ENCODE results near the gene LRP2.
A peak's percentile ranks its signal among the peaks of the same experiment; 100 is the strongest.

The LRP2 gene

DNA sequence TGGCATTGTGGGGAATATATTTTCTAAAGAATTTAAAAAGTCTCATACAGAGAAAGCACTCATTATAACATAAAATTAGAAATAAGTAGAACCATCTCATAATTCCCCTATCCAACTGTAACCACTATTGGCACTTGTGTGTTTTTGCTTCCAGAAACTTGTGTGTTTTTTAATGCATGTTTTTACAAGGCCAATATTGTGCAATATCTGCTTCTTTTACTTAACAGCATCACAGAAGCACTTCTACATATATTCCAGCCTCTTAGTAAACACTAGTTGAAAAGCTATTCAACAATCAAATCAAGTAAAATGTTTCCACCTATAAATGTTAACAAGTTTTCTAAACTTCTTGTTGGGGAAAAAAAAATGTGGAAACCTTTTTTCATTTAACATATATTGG, 132.7 kb downstream of the LRP2 start:
- CTCF ChIA-PET: no interaction called here
- TF ChIP-seq, protein P1, sequence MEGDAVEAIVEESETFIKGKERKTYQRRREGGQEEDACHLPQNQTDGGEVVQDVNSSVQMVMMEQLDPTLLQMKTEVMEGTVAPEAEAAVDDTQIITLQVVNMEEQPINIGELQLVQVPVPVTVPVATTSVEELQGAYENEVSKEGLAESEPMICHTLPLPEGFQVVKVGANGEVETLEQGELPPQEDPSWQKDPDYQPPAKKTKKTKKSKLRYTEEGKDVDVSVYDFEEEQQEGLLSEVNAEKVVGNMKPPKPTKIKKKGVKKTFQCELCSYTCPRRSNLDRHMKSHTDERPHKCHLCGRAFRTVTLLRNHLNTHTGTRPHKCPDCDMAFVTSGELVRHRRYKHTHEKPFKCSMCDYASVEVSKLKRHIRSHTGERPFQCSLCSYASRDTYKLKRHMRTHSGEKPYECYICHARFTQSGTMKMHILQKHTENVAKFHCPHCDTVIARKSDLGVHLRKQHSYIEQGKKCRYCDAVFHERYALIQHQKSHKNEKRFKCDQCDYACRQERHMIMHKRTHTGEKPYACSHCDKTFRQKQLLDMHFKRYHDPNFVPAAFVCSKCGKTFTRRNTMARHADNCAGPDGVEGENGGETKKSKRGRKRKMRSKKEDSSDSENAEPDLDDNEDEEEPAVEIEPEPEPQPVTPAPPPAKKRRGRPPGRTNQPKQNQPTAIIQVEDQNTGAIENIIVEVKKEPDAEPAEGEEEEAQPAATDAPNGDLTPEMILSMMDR (conservative IDR thresholded peaks at IDR 0.05; ENCODE audit: low read depth): no peak
- no peak for DNase-seq (ENCODE audit: low spot score)
- POLR2A ChIA-PET (ENCODE audit: low non-redundant PET): no interaction called here
- no peak overlapping the region for H3K27ac ChIP-seq

DNA sequence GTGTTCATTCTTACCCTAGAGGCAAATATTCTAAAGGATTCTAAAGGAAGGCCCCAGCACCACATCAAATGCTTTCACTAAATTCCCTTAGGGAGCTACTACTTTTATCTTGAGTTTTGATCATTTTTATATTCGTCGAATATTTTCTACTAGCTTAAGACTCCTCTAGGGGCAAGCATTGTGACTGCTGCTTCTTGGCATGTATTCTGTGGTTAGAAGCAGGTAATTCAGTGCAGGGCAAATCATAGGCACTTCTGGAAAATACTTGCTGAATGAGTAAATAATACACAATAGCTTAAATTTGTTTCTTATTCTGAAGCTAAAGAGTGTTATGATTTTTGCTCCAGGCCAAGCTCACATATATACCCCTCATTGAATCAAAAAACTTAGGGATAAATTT, 136.4 kb downstream of the LRP2 start:
- ChIA-PET CTCF (interaction anchor here (0.9 kb wide), 1 partner anchor 143 kb away, joined by 3 read pairs; no protein-coding TSS in a partner anchor), POLR2A (ENCODE audit: low non-redundant PET) (no interaction called here)
- TF ChIP-seq, protein P1 (conservative IDR thresholded peaks at IDR 0.05; ENCODE audit: low read depth): no peak
- no peak for DNase-seq (ENCODE audit: low spot score)
- H3K27ac ChIP-seq: no peak overlapping the region

DNA sequence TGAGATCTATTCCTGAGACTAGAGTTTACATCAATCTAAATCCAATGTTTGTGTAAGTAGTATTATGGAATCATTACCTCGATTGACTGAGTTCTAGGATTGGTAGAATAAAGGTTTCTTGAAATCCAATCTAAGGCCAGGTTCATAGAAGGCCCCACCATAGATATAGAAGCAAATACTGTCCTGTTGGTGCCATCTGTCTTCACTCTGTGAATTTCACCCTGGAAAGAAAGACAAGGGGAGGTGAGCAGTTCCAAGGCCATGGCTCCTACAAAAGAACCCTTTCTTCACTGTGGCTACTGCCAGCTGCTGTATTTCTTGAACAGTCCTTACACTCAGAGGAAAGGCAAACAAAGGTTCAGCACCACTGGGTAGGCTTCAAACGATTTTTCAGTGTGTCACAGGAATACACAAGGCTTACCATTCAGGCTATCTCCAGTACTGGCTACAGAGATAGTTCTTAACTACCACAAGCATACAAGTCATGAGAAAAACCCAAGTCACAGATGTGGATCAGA, 137.0 kb downstream of the LRP2 start:
- DNase-seq (ENCODE audit: low spot score): no peak
- ChIA-PET POLR2A (ENCODE audit: low non-redundant PET) (no interaction called here), CTCF (interaction anchor here (0.9 kb wide), 1 partner anchor 142 kb away, joined by 3 read pairs; no protein-coding TSS in a partner anchor)
- TF ChIP-seq, protein P1 (conservative IDR thresholded peaks at IDR 0.05; ENCODE audit: low read depth): no peak
- no peak overlapping the region for H3K27ac ChIP-seq

GRCh38 chr2:169222665-169223064, 139.7 kb downstream of the LRP2 start:
- peak; percentile 14 for DNase-seq (ENCODE audit: low spot score)
- CTCF ChIA-PET: interaction anchor here (0.7 to 1.2 kb wide), 2 partner anchors 113 to 149 kb away, joined by 3 read pairs; no protein-coding TSS in a partner anchor

DNA sequence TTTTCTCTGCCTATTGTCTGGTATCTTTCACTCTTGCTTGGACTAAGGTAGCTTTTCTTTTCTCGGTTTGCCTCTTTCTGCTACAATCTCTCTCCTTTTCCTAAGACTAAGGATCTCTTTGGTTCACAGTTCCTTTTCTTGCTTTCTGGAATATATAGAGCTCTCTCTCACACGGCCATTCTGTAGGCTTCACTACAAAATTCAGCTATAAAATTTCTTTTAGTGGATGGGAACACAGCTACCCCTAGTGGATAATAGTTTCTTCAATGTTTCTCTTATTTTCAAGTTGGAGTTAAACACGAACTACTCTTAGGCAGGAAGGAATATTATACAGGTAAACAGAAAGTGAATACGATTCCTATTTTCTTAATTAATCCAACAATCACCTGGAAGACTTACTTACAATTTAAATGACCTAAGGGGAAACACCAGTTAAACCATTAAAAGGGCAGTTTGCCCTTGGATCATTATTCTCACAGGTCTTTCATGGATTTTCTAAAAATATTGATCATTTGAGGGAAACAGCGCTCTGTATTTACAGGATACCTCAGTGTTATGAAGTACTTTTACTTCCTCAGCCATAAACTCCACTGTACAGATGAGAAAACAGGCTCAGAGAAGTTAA, 140.5 kb downstream of the LRP2 start:
- POLR2A ChIA-PET (ENCODE audit: low non-redundant PET): no interaction called here
- TF ChIP-seq, protein P1 (conservative IDR thresholded peaks at IDR 0.05; ENCODE audit: low read depth): peak; percentile 59
- peak; percentile 32 for DNase-seq (ENCODE audit: low spot score)
- H3K27ac ChIP-seq: no peak overlapping the region
- CTCF ChIA-PET: interaction anchor here (0.5 to 1.2 kb wide), 4 partner anchors 11 to 582 kb away, joined by 3 to 4 read pairs (median 4); partner anchors contain the start of gene SPC25

More at GRCh38 chr2:169222665-169223064, 139.7 kb downstream of the LRP2 start:
- no peak overlapping the region for H3K27ac ChIP-seq
- TF ChIP-seq, protein P1 (conservative IDR thresholded peaks at IDR 0.05; ENCODE audit: low read depth): no peak
- POLR2A ChIA-PET (ENCODE audit: low non-redundant PET): no interaction called here

DNA sequence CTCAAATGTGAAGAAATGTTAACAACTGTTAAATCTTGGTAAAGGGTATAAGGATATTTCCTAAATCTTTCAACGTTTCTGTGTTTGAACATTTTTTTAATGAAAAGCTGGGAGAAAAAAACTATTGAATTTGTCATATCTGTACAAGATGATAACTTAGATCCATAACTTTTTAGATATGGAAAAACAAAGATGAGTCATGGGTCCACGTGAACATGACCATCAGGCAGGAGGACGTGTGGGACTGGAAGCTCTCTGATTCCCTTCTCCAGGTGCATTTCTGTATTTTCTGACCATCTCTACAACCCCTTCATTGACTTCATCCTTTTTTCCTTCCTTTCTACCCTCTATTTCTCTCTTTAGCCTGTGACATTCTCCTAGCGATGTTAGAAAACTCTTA, 151.4 kb downstream of the LRP2 start:
- no peak for DNase-seq (ENCODE audit: low spot score)
- TF ChIP-seq, protein P1 (conservative IDR thresholded peaks at IDR 0.05; ENCODE audit: low read depth): no peak
- H3K27ac ChIP-seq: no peak overlapping the region
- ChIA-PET POLR2A (ENCODE audit: low non-redundant PET) (no interaction called here), CTCF (interaction anchor here (0.6 kb wide), 1 partner anchor 11 kb away, joined by 4 read pairs; no protein-coding TSS in a partner anchor)

Data from RWPE1 (cell line).